NCI-H128 (cell line): Measurements from ENCODE around the gene TYK2.
"Not testable (repeated sequence)": the region's sequence is repeated elsewhere in the genome, so short reads cannot be mapped to it uniquely, and the experiment has no call there.

Experiments
- DNase-seq: peaks from one replicate; lab custom pipeline; 2025; ENCODE audit not compliant: unreplicated experiment; lab: John Stamatoyannopoulos, UW

TYK2 gene

DNA sequence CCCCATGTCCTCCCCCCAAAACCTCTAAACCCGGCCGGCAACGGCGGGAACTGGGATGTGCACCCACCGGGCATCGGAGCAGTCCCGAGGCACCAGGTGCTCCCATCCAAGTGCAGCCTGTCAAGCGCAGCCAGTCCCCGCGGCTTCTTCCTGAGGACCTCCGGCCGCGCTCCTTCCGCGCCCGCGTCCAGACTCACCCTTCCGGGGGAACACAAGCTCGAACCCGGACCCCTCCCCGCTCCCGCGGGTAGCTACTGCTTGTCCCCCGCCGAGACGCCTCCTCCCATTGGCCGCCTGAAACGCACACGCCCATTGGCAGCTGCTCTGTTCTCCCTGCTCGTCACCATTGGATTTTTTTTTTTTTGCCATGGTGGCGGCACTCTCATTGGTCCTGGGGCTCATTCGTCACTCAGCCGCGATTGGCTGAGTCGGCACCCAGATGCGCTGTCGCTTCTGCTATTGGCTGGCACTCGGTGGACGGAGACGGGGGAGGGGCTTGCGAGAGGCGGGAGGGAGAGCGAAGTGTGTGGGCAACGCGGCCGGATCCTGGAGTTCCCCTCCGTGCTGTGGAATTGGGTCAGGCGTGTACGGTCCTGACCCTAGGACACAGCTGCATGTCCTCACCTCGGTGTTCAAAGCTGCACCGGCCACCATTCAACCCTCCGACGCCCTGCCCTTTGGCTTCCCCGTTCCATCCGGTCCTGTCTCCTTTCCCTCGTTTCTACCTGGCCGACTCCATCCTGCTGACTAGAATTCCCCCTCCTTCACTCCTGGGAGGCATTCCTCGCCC, at the start of gene TYK2:
Gene TYK2 (minus strand): TSS at position 260 of the 790 bp plus-strand sequence. CDS start 2,166 bp downstream, outside the sequence.
- DNase-seq, result peak; percentile 99

DNA sequence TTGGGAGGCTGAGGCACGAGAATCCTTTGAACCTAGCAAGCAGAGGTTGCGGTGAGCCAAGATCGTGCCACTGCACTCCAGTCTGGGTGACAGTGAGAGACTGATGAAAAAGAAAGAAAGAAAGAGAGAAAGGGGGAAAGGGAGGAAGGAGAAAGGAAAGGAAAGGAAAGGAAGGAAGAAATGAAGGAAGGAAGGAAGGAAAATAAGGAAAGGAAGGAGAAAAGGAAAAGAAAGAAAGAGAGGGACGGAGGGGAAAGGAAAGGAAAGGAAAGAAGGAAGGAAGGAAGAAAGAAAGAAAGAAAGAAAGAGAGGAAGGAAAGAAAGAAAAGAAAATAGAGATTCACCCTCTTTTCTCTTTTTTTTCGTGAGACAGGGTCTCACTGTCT, 48.6 kb upstream of the TYK2 start:
- no peak for DNase-seq

DNA sequence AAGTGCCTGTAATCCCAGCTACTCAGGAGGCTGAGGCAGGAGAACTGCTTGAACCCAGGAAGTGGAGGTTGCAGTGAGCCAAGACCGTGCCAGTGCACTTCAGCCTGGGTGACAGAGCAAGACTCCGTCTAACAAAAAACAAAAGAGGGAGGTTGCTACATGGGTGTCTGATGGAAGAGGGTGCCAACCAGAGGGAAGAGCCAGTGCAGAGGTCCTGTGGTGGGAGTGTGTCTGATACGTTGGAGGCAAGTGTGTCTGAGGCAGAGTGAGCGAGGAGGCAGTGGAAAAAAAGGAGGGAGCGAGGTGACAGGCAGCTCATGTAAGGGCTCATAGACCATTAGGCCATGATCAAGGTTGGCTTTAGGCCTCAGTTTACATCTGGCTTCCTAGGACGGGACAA, 46.8 kb upstream of the TYK2 start:
- no peak for DNase-seq

DNA sequence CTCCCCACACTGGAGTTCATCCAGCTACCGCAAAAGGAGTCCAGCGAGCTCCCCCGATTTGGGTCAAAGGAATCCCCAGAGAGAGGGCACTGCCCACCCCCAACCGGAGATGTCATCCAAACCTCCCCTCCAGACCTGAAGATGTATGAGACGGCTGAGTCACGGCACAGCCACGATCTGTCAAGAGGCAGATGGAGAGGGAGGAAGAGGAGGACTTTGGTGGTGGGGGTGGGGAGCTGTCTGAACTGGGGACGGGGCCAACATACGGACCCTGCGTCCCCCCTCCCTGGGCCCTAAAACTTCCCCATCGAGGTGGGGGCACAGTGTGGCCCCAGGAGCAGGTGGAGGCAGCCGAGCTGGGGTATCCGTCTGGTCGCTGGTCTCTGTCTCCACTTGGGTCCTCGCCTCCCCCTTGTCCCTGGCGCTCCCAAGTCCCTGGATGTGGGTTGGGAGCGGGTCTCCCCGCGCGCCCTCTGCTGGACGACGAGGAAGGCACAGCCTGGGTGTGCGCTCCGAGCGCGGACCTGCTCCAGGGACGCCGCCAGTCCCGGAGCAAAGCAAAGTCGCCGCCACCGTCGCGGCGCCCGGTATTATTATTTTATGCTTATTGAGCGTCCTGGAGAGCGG, 43.8 kb upstream of the TYK2 start:
- DNase-seq, result peak; percentile 54

DNA sequence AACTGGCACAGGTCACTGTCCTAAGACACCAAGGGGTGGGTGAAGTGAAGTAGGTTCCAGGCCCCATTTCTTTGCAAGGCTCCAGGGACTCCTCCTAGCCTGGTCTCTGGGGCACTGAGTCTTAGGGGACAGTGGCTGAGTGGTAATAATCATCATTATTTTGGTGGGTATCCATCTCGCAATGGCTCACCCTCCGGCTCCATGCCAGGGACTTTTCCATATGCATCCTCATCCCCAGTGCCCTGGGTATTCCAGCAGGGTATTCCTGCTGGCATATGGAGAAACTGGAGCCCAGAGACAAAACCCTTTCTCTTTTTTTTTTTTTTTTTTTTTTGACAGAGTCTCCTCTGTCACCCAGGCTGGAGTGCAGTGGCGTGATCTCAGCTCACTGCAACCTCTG, 42.5 kb upstream of the TYK2 start:
- no peak for DNase-seq

DNA sequence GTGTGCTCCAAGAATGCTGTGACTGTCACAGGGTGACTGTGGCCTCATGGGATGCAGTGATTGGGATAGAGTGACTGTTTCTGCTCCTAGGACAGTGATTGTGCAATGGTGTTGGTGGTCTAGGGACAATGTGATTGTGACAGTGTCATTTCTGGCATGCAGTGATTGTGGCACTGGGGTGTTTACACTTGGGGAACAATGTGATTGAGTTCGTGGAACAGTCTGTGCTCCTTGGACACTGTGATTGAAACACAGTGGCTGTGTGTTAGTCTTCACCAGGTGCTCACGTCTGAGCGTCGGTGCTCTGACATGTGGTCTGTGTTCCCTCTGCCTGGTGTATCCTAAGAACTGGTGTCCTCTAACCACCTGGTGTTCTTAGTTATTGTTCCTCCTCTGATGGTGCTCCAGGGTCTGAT, 41.7 kb upstream of the TYK2 start:
- DNase-seq, result no peak

DNA sequence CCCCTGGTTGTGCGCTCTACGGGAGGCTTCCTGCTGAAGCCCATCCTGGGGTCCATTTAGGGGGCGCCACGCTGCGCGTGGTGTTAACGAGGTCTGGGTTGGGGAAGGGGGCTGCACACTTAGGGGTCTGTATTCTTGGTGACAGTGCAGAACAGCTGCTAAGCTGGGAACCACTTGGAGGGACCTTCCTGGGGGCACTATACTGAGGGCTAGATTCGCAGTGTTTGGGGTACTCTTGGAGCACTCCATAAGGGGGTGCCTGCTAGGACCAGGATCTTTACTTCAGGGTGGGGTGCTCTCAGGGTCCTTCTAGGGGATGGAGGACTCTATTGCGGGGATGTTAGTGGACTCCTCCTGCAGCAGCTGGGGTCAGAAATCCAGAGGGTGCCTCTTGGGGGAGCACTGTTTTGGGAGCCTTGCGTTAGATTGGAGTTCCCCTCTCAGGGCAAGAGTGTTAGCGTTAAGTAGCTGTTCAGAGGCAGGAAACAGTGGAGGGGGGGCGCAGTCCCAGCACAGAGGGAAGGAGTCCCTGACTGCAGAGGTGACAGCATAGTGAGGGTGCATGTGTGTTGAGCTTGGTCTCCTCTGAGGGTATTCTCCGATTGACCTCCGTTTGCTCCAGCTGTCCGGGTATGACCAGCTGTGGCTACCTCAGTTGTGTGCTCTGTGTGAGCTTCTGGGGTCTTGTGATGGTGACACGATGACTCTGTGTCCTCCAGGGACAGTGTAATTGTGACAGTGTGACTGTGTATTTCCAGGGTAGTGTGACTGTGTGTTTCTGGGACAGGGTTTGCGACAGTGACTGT, 41.1 kb upstream of the TYK2 start:
- no peak for DNase-seq

DNA sequence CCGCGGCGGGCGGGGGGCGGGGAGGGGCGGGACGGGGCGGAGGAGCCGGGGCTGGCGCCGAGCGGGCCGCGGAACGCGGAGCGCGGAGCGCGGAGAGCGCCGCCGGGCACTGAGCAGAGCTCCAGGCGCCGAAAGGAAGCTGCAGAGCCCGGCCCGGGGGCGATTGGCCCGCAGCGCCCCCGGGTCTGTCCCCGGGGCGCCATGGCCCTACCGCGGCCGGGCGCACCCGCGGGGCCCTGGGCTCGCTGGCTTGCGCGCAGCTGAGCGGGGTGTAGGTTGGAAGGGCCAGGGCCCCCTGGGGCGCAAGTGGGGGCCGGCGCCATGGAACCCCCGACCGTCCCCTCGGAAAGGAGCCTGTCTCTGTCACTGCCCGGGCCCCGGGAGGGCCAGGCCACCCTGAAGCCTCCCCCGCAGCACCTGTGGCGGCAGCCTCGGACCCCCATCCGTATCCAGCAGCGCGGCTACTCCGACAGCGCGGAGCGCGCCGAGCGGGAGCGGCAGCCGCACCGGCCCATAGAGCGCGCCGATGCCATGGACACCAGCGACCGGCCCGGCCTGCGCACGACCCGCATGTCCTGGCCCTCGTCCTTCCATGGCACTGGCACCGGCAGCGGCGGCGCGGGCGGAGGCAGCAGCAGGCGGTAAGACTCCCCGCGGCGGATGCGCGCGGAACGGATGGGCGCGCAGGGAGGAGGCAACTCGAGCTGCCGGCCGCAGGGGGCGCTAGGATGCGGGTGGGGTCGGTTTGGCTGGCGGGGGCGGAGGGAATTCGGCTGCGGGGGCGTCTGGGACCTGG, 40.3 kb upstream of the TYK2 start, which contains the start of gene PDE4A:
Gene PDE4A (plus strand): TSS at position 95 of the 796 bp plus-strand sequence. CDS start 227 bp downstream, at position 322.
- DNase-seq, result no peak

DNA sequence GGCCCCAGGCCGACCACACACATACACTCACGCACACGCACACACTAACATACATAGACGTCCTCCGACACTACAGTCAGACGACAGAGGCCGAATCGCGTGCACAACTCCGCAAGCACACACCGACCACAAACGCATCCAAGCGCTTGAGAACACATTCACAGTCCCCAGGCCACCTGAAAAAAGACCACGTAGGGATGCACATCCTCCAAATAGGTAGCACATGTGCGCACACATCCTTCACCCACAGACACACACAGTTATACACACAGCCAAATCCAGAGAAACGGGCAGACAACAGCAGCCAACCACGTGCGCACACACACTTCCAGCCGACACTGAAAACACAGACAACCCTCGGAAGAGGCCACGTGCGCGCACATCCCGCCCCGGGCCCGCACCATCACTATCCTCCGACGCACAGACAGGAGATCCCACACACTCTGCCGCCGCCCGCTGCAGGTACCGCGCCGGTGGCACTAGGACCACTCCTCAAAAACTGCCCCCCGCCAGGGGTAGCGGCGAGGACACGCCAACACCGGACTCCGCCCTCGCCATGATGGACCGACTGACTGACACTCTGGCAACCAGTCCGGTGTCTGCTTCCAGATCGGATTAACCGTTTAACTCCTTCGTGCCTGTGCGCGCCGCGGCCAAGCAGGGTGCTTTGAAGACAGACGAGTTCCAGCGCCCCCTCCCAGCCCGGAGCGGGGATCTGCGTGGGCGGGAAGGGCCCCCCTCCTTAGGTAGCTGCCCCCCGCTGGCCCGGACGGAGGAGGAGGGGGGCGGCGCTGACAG, 39.5 kb upstream of the TYK2 start:
- DNase-seq, result no peak

DNA sequence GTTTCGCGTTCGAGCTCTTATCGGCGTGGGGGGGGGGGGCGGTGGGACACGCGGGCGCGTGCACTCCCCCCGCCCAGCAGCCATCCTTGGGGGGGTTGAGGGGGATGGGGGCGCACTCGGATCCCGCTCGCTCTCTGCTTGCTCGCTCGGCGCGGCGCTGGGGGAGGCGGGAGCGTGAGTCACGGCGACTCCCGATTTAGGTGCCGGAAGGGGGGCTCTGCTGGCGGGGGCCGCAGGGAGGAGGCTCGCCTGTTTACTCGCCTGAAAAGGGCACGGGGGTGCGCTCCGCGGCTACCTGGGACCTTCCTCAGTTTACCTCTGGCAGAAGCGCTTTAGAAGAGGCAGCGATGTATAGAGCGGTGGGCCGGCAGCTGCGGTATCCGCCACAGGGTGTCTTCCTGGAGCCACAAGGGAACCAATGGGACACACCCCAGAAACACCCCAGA, 38.9 kb upstream of the TYK2 start:
- DNase-seq, result no peak

DNA sequence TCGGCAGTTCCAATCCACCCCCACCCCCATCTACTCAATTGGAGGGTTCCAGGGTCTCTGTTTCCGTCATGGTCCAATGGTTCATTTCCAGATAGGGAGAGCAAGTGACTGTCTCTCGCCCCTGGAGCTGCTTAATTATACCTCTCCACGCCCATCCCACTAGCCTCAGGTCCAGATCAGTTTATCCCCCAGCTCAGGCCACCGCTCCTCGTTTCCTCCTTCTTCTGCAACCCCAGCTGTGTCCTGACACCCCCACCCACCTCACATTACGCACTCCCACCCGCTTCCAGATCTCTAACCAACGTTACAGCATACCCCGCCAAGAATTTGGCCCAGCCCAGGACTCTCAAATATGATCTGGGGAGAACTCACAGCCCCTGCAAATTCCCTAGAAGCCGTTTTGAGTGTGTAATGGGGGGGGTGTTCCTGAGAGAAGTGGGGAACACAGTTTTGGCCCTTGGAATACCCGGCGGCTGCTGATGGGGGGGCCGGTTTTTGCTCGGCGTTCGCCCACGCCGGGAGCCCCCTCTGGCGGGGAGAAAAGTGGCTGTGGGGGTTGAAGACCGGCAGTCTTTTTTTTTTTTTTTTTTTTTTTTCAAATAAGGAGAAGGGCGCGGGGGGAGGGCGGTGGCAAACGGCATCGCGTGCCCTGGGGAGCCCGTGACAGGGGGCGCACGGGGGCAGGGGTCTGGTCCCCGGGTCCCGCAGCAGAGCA, 38.3 kb upstream of the TYK2 start:
- DNase-seq, result no peak

DNA sequence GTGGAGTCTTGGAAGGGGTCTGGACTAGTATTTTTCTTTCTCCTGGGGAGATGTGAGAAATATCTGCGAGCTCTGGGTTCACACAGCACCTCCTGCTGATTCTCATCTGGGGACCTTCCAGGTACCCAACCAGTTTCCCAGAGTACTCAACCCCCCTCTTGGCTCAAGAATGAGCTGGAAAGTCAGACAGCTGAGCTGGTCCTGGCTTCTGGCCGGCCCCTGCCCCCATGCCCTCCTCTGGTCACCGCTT, 37.8 kb upstream of the TYK2 start:
- DNase-seq, result no peak

DNA sequence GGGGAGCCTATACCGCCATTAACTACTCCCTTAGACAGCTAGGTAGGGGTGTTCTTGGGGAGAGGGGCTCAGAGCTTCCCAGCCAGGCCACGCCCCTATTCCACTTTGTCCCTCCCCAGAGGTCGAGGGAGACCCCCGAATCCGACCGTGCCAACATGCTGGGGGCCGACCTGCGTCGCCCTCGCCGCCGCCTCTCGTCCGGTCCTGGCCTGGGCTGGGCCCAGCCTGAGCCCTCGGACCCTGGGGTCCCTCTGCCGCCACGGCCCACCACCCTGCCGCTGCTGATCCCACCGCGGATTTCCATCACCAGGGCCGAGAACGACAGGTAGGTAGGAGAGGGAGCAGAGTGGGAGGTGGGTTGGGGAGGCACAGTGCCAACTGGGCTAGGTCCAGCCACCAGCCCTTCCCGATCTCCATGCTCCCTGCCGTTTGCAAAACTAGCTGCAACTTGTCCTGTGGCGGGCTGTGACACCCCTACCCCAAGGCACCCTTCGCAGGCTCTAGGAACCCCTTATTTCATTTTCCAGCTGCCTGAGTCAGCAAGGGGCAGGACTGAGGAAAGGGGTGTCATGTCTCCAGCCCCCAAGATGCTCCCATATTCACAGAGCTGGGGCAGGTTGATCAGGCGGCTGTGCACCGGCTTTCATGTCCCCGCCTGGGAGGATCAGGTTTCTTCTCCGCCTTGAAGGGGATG, 37.3 kb upstream of the TYK2 start:
- no peak for DNase-seq

DNA sequence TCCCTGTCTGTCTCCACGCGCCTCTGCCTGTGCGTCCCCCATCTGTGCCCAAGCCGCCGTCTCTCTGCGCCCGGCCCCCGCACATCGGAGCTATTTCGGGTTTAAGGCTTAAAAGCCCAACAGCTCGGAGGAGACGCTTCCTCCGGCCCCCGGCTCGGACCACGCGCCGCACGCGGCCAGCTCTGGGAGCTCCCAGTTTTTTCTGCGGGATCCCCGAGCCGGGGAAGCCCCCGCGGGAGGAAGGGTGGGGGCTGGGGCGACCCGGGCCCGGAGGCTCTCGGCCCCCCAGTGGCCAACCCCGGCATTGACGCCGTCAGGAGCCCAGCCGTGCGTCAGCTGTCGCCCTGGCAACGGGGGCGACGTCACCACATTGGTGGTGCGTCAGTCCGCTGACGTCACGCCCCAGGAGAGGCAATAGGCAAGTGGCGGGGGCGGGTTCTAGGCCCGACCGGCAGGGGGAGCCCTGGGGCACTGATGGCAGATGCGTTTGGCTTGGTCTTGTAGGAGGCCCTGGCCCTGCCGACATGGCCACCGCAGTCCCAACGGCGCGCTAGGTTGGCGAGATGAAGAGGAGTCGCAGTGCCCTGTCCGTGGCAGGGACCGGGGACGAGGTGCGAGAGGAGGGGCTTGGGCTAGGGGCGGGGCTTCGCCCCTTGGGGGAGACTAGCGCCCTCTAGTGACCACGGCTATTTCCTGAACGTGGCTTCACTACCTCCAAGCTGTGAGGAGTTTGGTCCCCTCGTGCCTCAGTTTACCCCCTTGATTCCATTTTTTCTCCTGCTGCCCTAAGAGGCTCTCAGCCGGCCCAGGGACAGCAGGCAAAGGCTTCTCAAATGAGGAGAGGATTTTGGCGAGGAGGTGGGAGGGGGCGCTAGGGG, 36.2 kb upstream of the TYK2 start:
- DNase-seq, result peak; percentile 34

DNA sequence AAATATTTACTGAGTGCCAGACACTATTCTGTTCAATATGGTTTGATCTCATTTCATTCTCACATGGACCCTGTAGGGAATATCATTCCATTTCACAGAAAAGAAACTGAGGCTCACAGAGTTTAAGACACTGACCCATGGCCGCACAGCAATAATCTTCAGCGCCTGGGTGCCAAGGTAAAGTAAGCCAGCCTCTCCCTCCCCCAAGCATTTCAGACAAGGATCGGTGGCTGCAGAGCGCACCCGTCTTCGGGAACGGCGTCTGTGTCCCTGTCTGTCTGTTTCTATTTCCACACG, 35.7 kb upstream of the TYK2 start:
- no peak for DNase-seq

DNA sequence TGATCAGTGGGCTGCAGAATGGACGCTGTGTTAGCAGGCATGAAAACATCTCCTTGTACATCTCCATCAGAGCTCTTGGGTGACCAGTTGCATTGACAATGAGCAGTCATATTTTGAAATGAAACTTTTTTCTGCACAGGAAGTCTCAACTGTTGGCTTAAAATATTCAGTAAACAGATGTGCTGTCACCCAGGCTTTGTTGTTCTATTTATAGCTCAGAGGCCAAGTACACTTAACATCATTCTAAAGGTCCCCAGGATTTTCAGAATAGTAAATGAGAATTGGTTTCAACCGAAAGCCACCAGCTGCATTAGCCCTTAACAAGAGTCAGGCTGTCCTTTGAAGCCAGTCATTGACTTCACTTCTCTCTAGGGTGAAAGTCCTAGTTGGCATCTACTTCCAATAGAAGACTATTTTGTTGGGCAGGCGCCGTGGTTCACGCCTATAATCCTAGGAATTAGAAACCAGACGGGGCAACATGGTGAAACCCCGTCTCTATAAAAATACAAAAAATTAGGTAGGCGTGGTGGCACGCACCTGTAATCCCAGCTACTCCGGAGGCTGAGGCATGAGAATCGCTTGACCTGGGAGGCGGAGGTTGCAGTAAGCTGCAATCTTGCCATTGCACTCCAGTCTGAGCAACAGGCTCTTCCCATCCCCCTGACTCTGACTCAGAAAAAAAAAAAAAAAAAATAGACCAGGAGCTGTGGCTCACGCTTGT, 32.0 kb upstream of the TYK2 start:
- DNase-seq, result no peak

DNA sequence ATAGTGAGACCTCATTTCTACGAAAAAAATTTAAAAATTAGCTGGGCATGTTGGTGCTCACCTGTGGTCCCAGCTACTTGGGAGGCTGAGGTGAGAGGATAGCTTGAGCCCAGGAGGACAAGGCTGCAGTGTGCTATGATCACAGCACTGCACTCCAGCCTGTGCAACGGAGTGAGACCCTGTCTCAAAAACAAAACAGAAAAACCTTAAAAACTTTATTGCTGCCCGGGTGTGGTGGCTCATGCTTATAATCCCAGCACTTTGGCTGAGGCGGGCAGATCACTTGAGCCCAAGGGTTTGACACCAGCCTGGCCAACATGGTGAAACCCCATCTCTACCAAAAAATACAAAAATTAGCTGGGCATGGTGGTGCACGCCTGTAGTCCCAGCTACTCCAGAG, 30.9 kb upstream of the TYK2 start:
- not testable (repeated sequence) for DNase-seq
